Measurements from ENCODE around the gene LIFR. TPM values are rescaled to one million over a fixed set of nuclear protein-coding genes. Genes with fewer than 3 reads are reported as not detected.
A peak's percentile ranks its signal among the peaks of the same experiment; 100 is the strongest.

The LIFR gene
- total RNA-seq, 1 donor from 2014 or later = 32.7 TPM

GRCh38 chr5:38453921-38454320 lies 102.5 kb downstream of the LIFR start:
- H3K9me3 Mint-ChIP-seq = no peaks in the 10 kb centered on the region
- H3K36me3 Mint-ChIP-seq = no peaks in the 10 kb centered on the region
- peaks cover 4% of the 10 kb centered on the region for H3K4me1 Mint-ChIP-seq (ENCODE audit: unreplicated experiment)
- H3K27me3 Mint-ChIP-seq = peaks cover 8% of the 10 kb centered on the region
- H3K4me3 Mint-ChIP-seq = no peak overlapping the region
- H3K27ac Mint-ChIP-seq = no peak overlapping the region
- peak; percentile 50 for DNase-seq (ENCODE audit: extremely low spot score, unreplicated experiment)
- TF ChIP-seq CTCF (conservative IDR thresholded peaks at IDR 0.05) = no peak

GRCh38 chr5:38453506-38453905 lies 102.9 kb downstream of the LIFR start:
- TF ChIP-seq CTCF (conservative IDR thresholded peaks at IDR 0.05) = no peak
- H3K27ac Mint-ChIP-seq = no peak overlapping the region
- H3K36me3 Mint-ChIP-seq = no peaks in the 10 kb centered on the region
- H3K9me3 Mint-ChIP-seq = no peaks in the 10 kb centered on the region
- H3K4me1 Mint-ChIP-seq (ENCODE audit: unreplicated experiment) = peaks cover 4% of the 10 kb centered on the region
- no peak overlapping the region for H3K4me3 Mint-ChIP-seq
- peaks cover 8% of the 10 kb centered on the region for H3K27me3 Mint-ChIP-seq
- no peak for DNase-seq (ENCODE audit: extremely low spot score, unreplicated experiment)

GRCh38 chr5:38452201-38452600 lies 104.2 kb downstream of the LIFR start:
- H3K4me1 Mint-ChIP-seq (ENCODE audit: unreplicated experiment) = peaks cover 4% of the 10 kb centered on the region
- peaks cover 3% of the 10 kb centered on the region for H3K27me3 Mint-ChIP-seq

GRCh38 chr5:38451074-38451725 lies 105.2 kb downstream of the LIFR start:
- TF ChIP-seq CTCF (conservative IDR thresholded peaks at IDR 0.05) = no peak
- Mint-ChIP-seq H3K9me3 (no peaks in the 10 kb centered on the region), H3K36me3 (no peaks in the 10 kb centered on the region), H3K27me3 (peaks cover 5% of the 10 kb centered on the region), H3K4me1 (ENCODE audit: unreplicated experiment) (peaks cover 10% of the 10 kb centered on the region), H3K27ac (no peak overlapping the region), H3K4me3 (no peak overlapping the region)
- no peak for DNase-seq (ENCODE audit: extremely low spot score, unreplicated experiment)

More at GRCh38 chr5:38452201-38452600, 104.2 kb downstream of the LIFR start:
- TF ChIP-seq CTCF (conservative IDR thresholded peaks at IDR 0.05) = no peak
- Mint-ChIP-seq H3K9me3 (no peaks in the 10 kb centered on the region), H3K36me3 (no peaks in the 10 kb centered on the region), H3K4me3 (no peak overlapping the region), H3K27ac (no peak overlapping the region)
- no peak for DNase-seq (ENCODE audit: extremely low spot score, unreplicated experiment)

- no peak for TF ChIP-seq CTCF (conservative IDR thresholded peaks at IDR 0.05)
- H3K9me3 Mint-ChIP-seq = no peaks in the 10 kb centered on the region
- H3K27me3 Mint-ChIP-seq = peaks cover 6% of the 10 kb centered on the region
- no peak overlapping the region for H3K27ac Mint-ChIP-seq
- H3K4me1 Mint-ChIP-seq (ENCODE audit: unreplicated experiment) = peaks cover 12% of the 10 kb centered on the region
- no peaks in the 10 kb centered on the region for H3K36me3 Mint-ChIP-seq
- H3K4me3 Mint-ChIP-seq = no peak overlapping the region
- DNase-seq (ENCODE audit: extremely low spot score, unreplicated experiment) = no peak
Observed at GRCh38 chr5:38450627-38451026, 105.8 kb downstream of the LIFR start.

All from type B pancreatic cell (in vitro differentiated cells).